Measurements from ENCODE around the gene PEAK3.
"Not testable (repeated sequence)": the region's sequence is repeated elsewhere in the genome, so short reads cannot be mapped to it uniquely, and the experiment has no call there.

Gene PEAK3

DNA sequence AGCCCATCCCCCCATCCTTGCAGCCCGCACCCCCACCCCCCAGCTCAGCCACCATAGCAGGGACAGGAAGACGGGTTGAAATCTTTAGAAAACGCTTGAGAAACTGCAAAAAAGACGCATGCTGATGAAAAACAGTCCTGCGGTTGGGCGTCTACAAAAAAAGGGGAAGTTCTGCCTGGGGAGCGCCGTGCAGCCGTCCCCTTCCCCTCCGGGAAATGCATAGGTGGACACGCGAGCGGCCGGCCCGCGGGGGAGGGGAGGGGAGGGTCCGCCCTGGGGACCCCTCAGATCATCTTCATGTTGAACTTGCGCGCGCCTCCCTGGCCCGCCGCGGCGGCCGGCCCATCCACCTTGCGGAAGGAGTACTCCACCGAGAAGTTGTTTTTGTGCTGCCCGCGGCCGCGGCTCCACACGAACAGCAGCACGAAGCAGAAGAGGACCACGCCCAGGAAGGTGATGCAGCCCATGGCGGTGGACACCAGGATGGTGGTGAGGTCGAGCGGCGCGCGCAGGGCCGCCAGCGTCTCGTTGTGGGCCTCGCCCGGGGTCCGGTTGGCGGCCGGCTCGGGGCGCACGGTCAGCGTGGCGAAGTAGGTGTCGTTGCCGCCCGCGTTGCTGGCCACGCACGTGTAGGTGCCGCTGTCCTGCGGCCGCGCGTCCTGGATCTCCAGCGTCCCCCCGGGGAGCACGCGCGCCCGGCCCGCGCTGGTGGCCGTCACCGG is 7.9 kb upstream of the PEAK3 start:
- FAIRE-seq, result no peak

DNA sequence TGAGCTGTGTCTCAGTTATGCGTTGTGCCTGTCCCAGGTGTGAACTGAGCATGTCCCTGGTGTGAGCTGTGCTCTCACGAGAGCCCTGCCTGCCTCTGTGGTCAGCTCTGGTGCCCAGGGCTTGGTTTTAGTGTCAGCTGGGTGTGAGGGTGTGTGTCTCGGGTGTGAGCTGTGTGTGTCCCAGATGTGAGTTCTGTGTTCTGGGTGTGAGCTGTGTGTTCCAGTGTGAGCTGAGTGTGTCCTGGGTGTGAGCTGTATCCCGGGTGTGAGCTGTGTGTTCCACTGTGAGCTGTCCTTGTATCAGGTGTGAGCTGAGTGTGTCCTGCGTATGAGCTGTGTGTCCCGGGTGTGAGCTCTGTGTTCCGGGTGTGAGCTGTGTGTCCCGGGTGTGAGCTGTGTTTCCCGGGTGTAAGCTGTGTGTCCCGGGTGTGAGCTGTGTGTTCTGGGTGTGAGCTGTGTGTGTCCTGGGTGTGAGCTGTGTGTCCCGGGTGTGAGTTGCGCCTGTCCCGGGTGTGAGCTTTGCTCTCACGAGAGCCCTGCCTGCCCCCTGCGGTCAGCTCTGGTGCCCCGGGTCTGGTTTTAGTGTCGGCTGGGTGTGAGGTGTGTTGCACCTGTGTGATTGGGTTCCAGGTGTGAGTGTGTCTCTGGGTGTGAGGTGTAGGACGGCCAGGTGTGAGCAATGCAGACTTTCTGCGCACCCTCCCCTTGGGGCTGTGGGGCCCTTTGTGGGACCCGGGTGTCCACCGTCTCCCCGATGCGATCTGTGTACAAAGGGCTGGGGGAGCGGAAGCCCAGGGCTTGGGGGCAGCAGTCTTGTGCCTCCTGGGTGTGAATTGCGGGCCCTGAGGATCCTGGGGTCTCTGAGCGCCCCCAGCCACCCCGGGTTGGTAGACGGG is 7.1 kb upstream of the PEAK3 start:
- DNase-seq (ENCODE audit: low spot score), result no peak
- no peak for FAIRE-seq

More for the DNA sequence above, 7.9 kb upstream of the PEAK3 start:
- no peak for DNase-seq (ENCODE audit: low spot score)

DNA sequence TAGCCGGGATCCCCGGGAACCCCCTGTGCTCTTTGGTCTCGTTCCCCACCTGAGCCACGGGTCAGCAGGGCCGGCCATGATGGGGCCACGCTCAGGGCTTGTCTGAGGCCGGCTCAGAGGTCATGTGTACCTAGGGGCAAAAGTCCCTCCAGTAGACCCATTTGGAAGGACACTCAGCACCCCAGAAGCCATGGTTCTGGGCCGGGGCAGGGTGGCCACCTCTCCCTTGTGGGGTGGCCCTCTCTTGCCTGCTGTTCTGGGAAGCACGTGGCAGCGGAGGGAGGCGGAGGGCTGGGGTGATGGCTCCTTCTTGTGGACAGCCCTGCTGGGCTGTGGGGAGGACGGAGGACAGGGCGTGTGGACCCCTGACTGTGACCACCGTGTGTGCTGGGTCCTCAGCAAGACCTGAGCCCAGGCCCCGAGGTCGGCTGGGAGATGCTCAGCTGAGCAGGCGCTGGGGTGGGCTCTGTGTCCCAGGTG is 6.4 kb upstream of the PEAK3 start:
- DNase-seq (ENCODE audit: low spot score), result no peak
- FAIRE-seq, result no peak

DNA sequence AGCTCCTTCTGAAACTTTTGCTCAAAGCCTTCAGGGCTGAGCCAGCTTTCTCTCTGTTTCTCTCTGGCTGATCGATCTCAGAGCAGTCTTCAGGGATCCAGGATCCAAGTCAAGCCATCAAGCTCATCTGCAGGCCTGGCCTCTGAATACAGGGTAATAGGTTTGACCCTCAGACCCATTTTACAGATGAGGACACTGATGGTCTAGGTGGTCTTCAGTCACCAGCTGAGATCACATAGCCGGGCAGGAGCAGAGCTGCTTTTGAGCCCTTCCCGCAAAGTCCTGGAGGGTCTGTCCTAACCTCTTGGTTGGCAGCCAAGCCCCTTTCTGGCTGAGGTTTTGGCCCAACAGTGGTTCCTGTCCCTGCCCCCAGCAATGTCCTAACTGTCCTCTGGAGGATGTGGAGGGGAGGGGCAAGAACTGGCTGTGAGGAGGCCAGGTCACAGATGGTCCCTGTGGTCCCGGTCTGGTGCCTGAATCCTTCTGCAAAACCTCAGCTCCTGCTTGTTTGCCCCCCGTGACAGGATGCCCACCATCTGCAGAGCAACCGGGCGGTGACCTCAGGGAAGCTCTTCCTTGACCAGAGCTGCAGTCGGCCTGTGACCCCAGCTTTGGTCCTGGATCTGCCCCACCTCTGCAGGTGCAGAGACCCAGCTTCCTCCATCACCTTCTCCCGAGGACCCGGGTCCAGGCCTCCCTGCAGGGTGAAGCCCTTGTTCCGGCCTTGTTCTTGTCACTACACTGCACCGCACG is 5.8 kb upstream of the PEAK3 start:
- DNase-seq (ENCODE audit: low spot score) (no peak), FAIRE-seq (no peak)

DNA sequence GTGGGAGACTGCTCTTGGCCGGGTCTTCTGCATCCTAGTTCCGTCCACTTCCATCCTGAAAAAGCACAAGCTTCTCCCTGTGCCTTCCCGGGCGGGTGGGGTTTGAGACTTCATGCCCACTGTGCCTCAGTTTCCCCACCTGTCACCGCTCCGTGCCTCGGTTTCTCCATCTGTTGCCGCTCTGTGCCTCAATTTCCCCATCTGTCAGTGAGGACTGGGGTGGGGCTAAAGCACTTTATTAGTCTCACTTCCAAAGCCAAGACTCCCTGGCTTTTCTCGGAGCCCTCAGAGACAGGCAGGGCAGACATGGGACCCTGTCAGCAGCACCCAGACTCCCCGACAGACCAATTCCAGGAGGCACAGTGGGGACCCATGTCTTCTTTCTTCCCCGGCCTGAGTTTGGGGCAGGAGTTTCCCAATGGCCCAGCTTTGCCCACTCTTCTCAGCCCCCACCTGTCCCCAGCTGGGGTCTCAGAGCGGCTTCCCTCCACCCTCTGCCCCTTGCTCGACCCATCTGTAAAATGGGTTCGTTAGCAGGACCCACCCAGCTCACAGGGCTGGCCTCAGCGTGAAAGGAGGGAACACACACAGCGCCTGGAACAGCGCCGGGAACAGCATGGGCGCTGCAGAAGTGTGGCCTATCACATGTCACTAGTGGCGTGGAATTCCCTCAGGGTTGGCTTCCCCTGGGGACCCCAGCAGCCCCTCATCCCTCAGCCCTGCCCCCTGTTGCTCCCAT is 4.6 kb upstream of the PEAK3 start:
- FAIRE-seq, result no peak
- no peak for DNase-seq (ENCODE audit: low spot score)

DNA sequence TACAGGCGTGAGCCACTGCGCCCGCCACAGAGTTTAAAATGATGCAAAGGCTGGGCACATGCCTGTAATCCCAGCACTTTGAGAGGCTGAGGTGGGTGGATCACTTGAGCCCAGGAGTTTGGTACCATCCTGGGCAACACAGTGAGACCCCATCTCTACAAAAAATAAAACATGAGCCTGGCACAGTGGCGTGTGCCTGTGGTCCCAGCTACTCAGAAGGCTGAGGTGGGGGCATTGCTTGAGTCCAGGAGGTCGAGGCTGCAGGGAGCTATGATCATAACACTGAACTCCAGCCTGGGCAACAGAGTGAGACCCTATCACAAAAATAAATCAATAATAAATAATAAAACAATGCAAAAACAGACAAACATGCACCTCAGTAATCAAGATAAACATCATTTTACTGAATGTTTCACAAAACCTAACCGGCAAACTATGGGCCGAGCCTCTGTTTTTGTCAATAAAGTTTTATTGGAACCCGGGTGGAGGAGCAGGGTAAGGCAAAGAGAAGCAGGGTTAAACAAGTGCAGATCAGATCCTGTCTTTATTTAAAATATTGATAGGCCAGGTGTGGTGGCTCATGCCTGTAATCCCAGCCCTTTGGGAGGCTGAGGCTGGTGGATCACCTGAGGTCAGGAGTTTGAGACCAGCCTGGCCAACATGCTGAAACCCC is 2.0 kb upstream of the PEAK3 start:
- no peak for FAIRE-seq
- DNase-seq (ENCODE audit: low spot score), result no peak

DNA sequence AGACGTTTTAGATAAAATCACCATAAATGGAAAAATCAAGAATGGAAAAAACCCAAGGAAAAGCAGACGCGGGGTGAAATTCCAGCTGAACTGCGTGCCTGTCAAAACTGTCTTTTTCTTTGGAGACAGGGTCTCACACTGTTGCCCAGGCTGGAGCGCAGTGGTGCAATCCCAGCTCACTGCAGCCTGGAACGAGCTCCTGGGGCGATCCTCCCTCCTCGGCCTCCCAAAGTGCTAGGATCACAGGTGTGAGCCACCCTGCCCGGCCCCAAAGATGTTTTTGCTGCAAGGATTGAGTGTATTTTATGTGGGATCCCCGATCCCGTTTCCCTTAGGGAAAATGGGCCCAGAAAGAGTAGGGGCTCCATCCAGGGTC is 875 bp upstream of the PEAK3 start:
- FAIRE-seq (no peak), DNase-seq (ENCODE audit: low spot score) (no peak)

DNA sequence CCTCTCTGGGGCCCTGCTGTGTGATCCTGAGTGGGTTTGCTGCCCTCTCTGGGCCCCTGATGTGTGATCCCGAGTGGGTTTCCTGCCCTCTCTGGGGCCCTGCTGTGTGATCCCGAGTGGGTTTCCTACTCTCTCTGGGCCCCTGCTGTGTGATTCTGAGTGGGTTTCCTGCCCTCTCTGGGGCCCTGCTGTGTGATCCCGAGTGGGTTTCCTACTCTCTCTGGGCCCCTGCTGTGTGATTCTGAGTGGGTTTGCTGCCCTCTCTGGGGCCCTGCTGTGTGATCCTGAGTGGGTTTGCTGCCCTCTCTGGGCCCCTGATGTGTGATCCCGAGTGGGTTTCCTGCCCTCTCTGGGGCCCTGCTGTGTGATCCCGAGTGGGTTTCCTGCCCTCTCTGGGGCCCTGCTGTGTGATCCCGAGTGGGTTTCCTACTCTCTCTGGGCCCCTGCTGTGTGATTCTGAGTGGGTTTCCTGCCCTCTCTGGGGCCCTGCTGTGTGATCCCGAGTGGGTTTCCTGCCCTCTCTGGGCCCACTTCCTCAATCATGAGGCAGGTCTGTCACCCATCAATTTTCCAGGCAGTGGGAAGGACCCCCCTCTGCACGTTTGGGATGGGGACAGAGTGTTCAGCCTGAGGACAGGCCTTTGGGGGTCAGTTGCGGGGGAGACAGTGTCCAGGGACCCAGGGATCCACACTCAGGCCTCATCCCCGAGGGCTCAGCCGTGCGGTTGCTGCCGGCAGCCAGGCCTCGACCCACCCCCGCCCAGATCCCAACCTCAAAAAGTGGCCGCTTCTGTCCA is 512 bp downstream of the PEAK3 start:
- not testable (repeated sequence) for FAIRE-seq; DNase-seq (ENCODE audit: low spot score)

DNA sequence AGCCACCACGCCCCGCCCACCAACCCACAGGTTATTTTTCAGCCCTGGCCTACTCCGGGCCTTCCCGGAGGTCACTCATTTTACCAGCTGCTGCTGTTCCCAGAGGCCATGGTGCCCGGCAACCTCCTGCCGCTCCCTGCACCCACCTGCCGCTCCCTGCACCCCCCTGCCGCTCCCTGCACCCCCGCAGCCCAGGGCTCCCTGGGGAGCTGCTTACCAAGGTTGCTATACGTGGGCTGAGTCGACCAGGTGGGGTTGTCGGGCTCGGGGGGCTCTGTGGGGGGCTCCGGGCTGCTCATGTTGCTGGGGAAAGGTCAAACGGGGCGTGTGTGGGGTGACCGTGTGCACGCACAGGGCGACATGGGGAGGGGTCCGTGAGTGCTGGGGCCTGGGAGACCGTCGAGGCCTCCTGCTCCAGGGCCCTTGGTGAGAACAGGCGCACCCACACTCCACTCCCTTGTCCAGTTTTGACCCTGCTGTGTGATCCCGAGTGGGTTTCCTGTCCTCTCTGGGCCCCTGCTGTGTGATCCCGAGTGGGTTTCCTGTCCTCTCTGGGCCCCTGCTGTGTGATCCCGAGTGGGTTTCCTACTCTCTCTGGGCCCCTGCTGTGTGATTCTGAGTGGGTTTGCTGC is 1.2 kb downstream of the PEAK3 start:
- FAIRE-seq (no peak), DNase-seq (ENCODE audit: low spot score) (no peak)

DNA sequence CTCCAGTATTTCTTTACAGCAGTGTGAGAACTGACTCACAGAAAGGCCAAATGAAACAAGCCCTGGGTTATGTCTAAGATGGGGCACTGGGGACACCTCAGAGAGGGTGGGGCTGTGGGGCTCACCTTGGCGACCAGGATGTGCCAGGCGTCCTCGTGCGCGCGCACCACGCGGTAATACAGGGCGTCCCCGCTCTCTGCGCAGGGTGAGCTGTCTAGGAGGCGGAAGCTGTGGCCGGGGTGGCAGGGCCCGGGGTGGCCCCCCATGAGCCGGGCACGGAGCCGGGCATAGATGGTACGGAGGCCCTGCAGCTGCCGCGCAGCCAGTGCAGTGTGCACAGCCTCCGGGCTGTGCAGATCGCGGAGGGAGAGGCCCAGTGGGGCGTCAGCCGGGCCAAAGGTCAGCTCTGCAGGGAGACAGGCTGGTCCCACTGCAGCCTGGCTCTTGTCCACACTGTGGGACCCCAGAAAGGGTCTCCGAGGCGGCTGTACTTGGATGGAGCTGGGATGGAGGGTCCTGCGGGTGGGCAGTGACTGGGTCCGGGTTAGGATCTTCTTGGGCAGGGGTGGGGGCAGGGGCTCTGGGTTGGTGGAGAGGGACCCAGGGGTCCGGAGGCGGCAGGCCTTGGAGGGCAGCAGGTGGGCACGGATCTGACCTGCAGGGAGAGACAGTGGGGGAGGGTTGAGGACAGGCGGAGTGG is 3.4 kb downstream of the PEAK3 start:
- FAIRE-seq (no peak), DNase-seq (ENCODE audit: low spot score) (no peak)

DNA sequence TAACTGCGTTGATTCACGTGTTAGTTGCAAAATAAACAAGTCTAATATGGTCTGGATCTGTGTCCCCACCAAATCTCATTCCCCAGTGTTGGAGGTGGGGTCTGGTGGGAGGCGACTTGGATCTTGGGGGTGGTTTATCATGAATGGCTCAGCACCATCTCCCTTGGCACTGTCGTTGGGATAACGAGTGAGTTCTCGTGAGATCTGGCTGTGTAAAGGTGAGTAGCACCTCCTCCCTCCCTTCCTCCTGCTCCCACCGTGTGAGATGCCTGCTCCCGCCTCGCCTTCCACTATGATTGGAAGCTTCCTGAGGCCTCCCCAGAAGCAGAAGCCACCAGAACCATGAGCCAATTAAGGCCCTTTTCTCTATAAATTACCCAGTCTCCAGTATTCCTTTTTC is 4.8 kb downstream of the PEAK3 start:
- no peak for DNase-seq (ENCODE audit: low spot score)
- no peak for FAIRE-seq

DNA sequence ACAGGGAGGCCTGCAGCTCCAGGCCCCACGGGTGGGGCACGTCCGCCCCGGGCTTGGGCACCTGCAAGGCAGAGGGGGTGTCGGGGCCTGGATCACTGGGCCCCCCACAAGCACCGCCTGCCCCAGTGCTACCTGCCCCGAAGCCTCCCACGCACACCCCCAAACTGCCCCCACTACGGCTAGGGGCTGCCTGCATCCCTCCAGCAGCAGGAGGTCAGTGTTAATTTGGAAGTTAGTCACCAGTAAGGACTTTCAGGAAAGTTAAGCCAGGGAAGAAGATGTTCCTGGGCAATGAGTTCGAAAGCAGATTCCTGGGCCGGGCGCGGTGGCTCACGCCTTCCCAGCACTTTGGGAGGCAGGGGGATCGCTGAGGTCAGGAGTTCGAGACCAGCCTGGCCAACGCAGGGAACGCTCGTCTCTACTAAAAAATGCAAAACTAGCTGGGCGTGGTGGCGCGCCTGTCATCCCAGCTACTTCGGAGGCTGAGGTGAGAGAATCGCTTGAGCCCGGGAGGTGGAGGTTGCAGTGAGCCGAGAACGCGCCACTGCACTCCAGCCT is 5.5 kb downstream of the PEAK3 start:
- DNase-seq (ENCODE audit: low spot score), result no peak
- no peak for FAIRE-seq

DNA sequence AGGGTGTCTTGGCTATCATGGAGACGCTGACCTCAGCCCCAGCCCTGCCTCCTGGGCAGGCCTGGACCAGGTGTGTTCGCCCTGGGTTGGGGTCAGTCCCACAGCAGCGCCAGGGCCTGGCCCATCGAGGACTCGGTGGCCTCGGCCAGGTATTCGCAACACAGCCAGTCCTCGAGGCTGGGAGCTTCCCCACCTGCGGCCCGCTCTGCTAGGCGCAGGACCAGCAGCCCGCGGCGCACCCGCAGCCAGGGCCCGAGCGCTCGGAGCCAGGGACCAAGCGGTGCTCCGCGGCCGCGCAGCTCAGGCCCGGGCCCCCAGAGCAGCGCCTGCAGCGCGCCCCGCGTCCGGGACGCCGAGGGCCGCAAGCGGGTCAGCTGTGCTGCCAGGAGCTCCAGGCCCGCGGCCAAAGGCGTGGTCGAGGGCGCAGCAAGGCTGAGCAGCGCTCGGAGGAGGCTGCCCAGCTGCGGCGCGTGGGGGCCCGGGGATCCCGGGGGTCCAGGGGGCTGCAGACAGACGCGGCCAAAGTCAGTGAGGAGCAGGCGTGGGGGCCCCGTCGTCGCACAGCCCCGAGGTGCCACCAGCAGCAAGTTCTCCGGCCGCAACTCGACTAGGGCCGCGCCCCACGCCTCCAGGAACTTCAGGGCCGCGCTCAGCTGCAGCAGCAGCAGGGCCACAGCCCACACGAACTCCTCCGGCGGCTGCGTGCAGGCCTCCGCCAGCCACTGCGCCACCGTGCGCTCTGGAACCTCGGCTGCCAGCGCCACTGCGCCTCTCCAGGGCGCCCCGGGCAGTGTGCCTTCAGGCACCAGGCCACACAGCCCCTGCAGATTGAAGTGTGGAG is 6.2 kb downstream of the PEAK3 start:
- FAIRE-seq (no peak), DNase-seq (ENCODE audit: low spot score) (no peak)

DNA sequence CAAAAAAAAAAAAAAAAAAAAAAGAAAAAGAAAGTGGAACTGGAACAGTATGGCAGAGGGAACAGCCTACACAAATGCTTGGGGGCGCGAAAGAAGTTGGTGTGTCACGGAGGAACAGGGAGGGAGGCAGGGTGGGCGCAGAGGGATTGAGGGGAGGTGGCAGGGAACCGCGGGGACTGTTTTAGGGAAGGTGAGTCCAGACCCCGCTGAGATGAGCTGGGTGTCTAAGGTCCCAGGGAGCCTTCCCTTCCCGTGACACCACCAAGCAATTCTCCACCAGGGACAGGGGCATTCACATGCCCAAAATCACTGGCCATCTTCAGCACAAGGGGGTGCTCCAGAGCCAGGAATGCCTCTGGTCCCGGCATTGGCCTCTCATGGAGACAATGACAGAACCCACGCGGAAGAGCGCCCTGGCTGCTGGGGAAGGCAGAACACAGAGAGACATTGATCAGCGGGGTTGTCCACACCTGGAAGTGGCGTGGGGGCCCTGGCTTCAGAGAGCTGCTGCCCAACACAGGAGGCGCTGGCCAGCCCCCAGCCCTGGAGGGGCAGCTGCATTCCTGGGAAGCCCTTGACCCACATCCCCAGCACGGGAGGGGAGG is 6.9 kb downstream of the PEAK3 start:
- FAIRE-seq (no peak), DNase-seq (ENCODE audit: low spot score) (peak; percentile 38)

DNA sequence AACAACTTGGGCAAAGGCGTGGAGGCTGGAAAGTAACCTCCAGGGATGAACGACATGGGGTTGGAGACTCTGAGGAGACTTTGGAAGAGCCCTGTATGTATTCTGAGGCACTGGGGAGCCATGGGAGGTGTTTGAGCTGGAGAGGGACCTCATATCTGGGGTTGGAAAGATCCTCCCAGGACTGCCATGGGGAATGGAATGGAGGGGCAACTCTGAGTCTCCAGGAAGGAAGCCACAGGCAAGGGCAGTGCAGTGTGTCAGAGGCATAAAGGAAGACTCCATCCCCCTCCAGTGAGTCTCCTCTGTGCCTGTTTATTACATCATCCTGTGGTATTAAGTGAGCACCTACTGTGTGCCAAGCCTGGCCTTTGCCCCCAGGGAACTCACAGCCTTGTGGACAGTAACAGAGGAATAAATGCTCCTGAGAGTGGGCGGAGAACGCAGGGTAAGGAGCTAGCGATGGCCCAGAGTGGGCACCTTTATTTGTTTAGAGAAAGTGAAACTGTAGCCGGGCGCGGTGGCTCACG is 7.7 kb downstream of the PEAK3 start:
- no peak for FAIRE-seq

DNA sequence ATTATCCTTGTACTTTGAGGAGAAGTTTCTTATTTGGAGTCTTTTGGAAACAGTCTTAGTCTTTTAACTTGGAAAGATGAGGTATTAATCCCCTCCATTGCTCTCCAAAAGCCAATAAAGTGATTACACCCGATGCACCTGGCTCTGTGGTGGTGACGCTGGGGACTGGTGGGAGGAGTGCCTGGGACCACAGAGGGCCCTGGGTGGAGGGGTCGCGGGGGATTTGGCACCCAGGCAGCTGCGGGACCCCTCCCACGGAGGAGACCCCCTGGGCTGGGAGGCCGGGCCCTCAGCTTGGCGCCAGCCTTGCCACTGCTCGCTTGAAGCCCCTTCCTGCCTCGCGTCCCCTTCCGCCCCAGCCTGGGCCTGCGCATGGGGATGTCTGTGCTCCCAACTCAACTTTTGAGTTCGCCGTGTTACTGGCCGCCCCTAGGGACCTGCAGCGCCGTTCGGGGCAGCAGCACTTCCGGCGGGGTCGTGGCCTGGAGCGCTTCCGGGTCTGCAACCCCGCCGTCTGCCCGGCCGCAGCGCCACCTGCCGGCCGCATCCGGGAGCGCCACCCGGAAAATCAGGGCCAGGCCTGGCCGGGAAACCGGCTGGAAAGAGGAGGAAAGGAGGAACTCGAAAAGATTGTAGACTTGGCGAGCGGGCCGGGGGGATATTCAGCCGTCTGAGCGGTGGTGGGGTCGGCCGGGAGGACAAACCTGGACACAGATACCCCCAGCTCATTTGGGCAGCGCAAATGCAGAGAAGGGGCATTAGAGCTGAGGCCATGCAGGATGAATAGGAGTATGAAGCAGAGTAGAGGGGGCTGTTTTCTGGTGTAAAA is 8.4 kb downstream of the PEAK3 start:
- no peak for FAIRE-seq
- peak; percentile 85 for DNase-seq (ENCODE audit: low spot score)

More for the DNA sequence above, 7.7 kb downstream of the PEAK3 start:
- no peak for DNase-seq (ENCODE audit: low spot score)

Data from urothelium cell line (cell line).